GM12878 (cell line): ENCODE results near the gene BMAL1. TPM values are rescaled to one million over a fixed set of nuclear protein-coding genes. Genes with fewer than 3 reads are reported as not detected.
A peak's percentile ranks its signal among the peaks of the same experiment; 100 is the strongest.

Source experiments
- BCL11A ChIP-seq: IDR thresholded peaks from 2 replicates; pipeline ENCODE4 v1.6.1; 2011; ENCODE audit warnings: low read depth, low read length
- CREM ChIP-seq: IDR thresholded peaks from 2 replicates; pipeline ENCODE4 v1.6.1; 2014; ENCODE audit warnings: antibody characterized with exemption, low read depth
- HDAC6 ChIP-seq: fragments of 200-600 bp; sonication (generic); IDR thresholded peaks from one replicate; pipeline ENCODE4 v1.8.0; 2017; ENCODE audit warnings: antibody characterized with exemption; ENCODE audit not compliant: unreplicated experiment
- IKZF2 ChIP-seq, 2 experiments: fragments of 450-650 bp; IDR thresholded peaks; 2 replicates each; pipeline ENCODE4 v1.6.1; 2017; ENCODE audit warnings: mild to moderate bottlenecking in 2 of 2, moderate library complexity in 2 of 2
- KDM1A ChIP-seq: fragments of 200-600 bp; sonication (generic); IDR thresholded peaks from 2 replicates; pipeline ENCODE4 v1.6.1; 2016; ENCODE audit warnings: borderline replicate concordance
- MAX ChIP-seq: IDR thresholded peaks from 2 replicates; pipeline ENCODE4 v1.6.1; 2012; ENCODE audit warnings: low read depth, low read length, improper control_type of control experiment
- MTA3 ChIP-seq: IDR thresholded peaks from 2 replicates; pipeline ENCODE4 v1.6.1; 2012; ENCODE audit warnings: low read length, inconsistent platforms, borderline replicate concordance
- MYB ChIP-seq: fragments of 150-350 bp; IDR thresholded peaks from 2 replicates; pipeline ENCODE4 v1.6.1; 2014; ENCODE audit warnings: mild to moderate bottlenecking, low read depth, low read length, borderline replicate concordance
- PML ChIP-seq: IDR thresholded peaks from 2 replicates; pipeline ENCODE4 v1.6.1; 2012; ENCODE audit warnings: low read length, inconsistent platforms
- SMAD5 ChIP-seq: IDR thresholded peaks from 2 replicates; pipeline ENCODE4 v1.6.1; 2016; ENCODE audit warnings: antibody characterized with exemption, low read depth
- SRF ChIP-seq, 2 experiments: IDR thresholded peaks; 2 replicates each; pipeline ENCODE4 v1.6.1; 2011; ENCODE audit warnings: low read depth in 2 of 2, low read length in 2 of 2, mild to moderate bottlenecking in 1 of 2, moderate library complexity in 1 of 2
- ZNF24 ChIP-seq: fragments of 450-650 bp; IDR thresholded peaks from 2 replicates; pipeline ENCODE4 v1.6.1; 2017; ENCODE audit warnings: antibody characterized with exemption, mild to moderate bottlenecking
- ZNF274 ChIP-seq: IDR thresholded peaks from one replicate; pipeline ENCODE4 v1.8.0; 2011; ENCODE audit not compliant: insufficient read length, insufficient read depth
- ZNF592 ChIP-seq: fragments of 450-650 bp; IDR thresholded peaks from 2 replicates; pipeline ENCODE4 v1.6.1; 2017; ENCODE audit warnings: mild to moderate bottlenecking, moderate library complexity
- polyA plus RNA-seq, 11 experiments: library from polyadenylated mRNA; depleted of rRNA in 4 of 11; unstranded in 6 of 11; stranded (reverse) in 5 of 11; fragments of >200 nt; fragmentation: Nextera tagmentation in 4 of 11; fragmentation: Illumina TruSeq in 1 of 11; extraction: Ambion mirVana in 4 of 11; extraction: Trizol in 1 of 11; gene quantifications; 1 replicate in 1 of 11; 2 replicates in 10 of 11; pipeline versions ENCODE4 v1.2.1 to v1.2.3, GENCODE V29; 2011 to 2016; ENCODE audit warnings: inconsistent platforms in 2 of 11, missing spikeins in 2 of 11, low read depth in 1 of 11
- total RNA-seq, 4 experiments: library from RNA; depleted of rRNA in 3 of 4; stranded (reverse); fragments of >200 nt in 3 of 4; fragmentation: Illumina TruSeq in 1 of 4; extraction: Trizol in 1 of 4; gene quantifications; 2 replicates each; pipeline versions ENCODE4 v1.2.1 to v1.2.3, GENCODE V29; 2013 to 2021
- TF ChIP-seq, protein P1 (sequence below): IDR thresholded peaks from 2 replicates; pipeline ENCODE4 v1.6.1; 2011; ENCODE audit warnings: borderline replicate concordance, low read depth, mild to moderate bottlenecking, moderate library complexity, mixed read lengths, low read length; ENCODE audit not compliant: insufficient read depth; ENCODE audit errors: extremely low read length
- TF ChIP-seq, protein P2 (sequence below): fragments of 450-650 bp; IDR thresholded peaks from 2 replicates; pipeline ENCODE4 v1.6.1; 2017; ENCODE audit warnings: mild to moderate bottlenecking
- TF ChIP-seq, protein P3 (sequence below): fragments of 450-650 bp; formaldehyde crosslinking; IDR thresholded peaks from 2 replicates; pipeline ENCODE4 v1.5.0; 2022; ENCODE audit warnings: mild to moderate bottlenecking, missing genetic modification characterization

Gene BMAL1
- total and polyA plus RNA-seq, 10 of the 15 experiments (the other 5 are each of a cell fraction or from before 2014, with no cell fraction given) = 3.5 to 40.6 (median 13.6) TPM

- TF ChIP-seq ZNF592 (no peak), ZNF24 (no peak), KDM1A (no peak), ZNF274 (no peak), MAX (peak; percentile 18; the same call in 1 of the 2 replicates), SRF (IDR thresholded peaks at IDR 0.05; ENCODE audit: low read depth in 2 of 2, low read length in 2 of 2) (no peak), MYB (no peak), CREM (peak; percentile 35; the same call in 1 of the 2 replicates), HDAC6 (no peak), SMAD5 (no peak), IKZF2 (IDR thresholded peaks at IDR 0.05) (no peak), BCL11A (no peak), MTA3 (no peak), PML (no peak)
- TF ChIP-seq, protein P1, sequence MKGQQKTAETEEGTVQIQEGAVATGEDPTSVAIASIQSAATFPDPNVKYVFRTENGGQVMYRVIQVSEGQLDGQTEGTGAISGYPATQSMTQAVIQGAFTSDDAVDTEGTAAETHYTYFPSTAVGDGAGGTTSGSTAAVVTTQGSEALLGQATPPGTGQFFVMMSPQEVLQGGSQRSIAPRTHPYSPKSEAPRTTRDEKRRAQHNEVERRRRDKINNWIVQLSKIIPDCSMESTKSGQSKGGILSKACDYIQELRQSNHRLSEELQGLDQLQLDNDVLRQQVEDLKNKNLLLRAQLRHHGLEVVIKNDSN = no peak
- TF ChIP-seq, protein P2, sequence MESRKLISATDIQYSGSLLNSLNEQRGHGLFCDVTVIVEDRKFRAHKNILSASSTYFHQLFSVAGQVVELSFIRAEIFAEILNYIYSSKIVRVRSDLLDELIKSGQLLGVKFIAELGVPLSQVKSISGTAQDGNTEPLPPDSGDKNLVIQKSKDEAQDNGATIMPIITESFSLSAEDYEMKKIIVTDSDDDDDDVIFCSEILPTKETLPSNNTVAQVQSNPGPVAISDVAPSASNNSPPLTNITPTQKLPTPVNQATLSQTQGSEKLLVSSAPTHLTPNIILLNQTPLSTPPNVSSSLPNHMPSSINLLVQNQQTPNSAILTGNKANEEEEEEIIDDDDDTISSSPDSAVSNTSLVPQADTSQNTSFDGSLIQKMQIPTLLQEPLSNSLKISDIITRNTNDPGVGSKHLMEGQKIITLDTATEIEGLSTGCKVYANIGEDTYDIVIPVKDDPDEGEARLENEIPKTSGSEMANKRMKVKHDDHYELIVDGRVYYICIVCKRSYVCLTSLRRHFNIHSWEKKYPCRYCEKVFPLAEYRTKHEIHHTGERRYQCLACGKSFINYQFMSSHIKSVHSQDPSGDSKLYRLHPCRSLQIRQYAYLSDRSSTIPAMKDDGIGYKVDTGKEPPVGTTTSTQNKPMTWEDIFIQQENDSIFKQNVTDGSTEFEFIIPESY = peak; percentile 98
- TF ChIP-seq, protein P3, sequence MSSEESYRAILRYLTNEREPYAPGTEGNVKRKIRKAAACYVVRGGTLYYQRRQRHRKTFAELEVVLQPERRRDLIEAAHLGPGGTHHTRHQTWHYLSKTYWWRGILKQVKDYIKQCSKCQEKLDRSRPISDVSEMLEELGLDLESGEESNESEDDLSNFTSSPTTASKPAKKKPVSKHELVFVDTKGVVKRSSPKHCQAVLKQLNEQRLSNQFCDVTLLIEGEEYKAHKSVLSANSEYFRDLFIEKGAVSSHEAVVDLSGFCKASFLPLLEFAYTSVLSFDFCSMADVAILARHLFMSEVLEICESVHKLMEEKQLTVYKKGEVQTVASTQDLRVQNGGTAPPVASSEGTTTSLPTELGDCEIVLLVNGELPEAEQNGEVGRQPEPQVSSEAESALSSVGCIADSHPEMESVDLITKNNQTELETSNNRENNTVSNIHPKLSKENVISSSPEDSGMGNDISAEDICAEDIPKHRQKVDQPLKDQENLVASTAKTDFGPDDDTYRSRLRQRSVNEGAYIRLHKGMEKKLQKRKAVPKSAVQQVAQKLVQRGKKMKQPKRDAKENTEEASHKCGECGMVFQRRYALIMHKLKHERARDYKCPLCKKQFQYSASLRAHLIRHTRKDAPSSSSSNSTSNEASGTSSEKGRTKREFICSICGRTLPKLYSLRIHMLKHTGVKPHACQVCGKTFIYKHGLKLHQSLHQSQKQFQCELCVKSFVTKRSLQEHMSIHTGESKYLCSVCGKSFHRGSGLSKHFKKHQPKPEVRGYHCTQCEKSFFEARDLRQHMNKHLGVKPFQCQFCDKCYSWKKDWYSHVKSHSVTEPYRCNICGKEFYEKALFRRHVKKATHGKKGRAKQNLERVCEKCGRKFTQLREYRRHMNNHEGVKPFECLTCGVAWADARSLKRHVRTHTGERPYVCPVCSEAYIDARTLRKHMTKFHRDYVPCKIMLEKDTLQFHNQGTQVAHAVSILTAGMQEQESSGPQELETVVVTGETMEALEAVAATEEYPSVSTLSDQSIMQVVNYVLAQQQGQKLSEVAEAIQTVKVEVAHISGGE (CRISPR knock-in tag) = peak; percentile 38
These were observed 490 bp upstream of the BMAL1 start (continued) for GRCh38 chr11:13276832-13277767.
